HG03135 (cell line): ENCODE results near the gene MROH2A.
A peak's percentile ranks its signal among the peaks of the same experiment; 100 is the strongest.
"Not testable (repeated sequence)": the region's sequence is repeated elsewhere in the genome, so short reads cannot be mapped to it uniquely, and the experiment has no call there.

ENCODE experiments used
- ATAC-seq: cut with Tn5 transposase; IDR thresholded peaks from one replicate; pipeline ENCODE4 v1.9.1; 2021; ENCODE audit warnings: mild to moderate bottlenecking, moderate library complexity; ENCODE audit not compliant: unreplicated experiment

The MROH2A gene

DNA sequence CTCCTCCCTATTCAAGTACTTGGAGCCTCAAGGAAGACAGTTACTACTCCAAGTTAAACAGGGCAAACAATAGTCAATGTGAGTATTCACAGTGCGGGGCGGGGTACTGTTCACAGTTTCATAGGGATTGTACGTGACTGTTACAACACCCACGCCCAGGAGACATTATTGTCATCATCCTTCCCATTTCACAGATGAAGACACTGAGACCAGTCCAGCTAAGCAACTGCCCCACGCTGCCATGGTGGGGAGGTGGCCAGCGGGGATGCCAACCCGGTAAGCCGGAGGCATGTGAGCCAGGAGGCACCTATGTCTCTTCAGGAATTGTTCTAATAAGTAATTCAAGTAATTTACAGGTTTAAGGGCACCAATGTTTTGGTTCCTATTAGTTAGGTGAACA, 75.2 kb downstream of the MROH2A start:
- no peak for ATAC-seq

DNA sequence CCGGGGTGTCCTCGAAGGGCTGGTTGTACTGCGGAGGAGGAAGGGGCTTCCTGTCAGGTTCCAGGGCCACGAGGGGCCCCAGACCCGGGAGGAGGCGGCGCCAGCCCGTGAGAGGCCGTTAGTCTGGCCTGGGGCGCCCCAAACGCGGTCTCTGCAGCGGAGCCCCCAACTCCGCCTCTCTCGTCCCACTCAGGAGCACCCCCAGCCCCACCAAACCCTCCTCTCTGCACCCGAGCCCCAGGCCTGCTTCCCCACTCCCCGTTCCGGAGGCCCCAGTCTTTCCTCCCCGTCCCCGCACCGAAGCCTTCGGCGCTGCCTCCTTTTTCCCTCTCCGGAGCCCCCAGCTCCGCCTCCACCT, 75.7 kb downstream of the MROH2A start:
- ATAC-seq = peak; percentile 7

DNA sequence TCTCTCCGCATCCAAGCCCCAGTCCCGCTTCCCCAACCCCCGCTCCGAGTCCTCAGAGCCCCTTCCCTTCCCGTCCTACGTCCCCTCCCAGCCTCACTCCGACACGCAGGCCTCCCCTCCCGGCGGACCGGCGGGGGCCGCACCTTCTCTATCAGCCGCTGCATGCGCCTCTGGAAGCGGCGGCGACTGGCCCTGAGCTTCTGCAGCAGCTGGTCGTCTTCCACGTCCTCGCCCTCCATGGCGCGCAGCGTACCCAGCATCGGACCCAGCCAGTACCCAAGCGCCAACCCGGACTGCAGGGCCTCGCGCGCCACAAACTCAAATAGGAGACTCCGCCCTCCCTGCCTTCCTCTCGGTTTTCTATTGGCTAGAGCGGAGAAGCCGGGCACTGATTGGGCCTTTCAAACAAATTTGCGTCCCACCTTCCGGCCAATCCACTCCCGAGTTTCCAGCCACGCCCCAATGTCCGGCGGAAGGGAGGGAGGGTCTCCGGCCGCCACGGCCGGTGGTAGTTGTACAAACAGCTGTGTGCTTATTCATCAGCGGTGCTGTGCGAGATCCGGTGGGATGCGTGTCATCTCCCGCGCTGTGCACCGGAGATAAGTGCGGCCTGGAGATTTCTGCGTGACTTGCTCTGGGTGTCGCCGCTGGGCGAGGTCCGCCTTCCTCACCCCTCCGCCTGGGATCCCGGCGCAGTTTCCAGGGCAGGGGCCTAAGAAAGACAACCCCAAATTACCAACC, 76.3 kb downstream of the MROH2A start, which contains the start of gene HJURP:
HJURP (minus strand) TSS at position 295 of the 741 bp plus-strand sequence; CDS start at position 260, 35 bp downstream.
- peak; percentile 97 for ATAC-seq

DNA sequence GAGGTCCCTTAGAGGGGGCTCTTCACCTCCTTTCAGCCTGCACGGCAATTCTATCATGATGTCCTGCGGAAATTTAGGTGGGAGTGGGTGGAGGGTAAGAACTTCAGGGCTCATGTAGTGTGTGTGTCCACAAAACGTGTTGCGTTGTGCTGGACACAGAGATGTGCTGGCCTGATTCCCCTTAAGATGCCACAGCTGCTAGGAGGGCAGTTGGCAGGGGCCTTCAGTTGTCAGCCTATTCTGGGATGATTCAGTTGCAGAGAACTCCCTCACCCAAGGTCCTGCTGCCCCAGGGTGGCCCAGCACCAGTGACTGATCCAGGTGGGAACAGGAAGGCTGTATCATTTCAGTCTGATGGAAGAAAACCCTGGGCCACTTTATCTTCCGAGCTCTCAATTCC, 77.2 kb downstream of the MROH2A start:
- ATAC-seq = no peak

DNA sequence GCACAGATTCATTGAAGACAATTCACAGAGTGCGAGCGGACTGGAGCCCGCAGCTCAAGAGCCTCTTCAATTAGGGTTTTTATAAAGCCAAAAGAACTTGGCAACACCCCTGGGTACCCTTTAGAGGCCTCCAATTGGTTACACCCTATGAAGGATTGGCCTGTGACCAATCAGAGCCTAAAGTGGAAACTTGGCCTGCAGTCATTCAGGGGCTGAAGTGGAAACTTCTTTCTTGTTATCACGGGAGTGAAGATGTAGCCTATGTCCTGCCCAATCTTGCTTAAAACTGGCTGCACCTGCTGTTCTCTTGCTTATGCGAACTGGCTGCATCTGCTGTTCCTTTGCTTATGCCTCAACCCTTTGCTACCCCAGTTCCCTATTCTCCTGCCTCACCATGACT, 78.1 kb downstream of the MROH2A start:
- no peak for ATAC-seq

DNA sequence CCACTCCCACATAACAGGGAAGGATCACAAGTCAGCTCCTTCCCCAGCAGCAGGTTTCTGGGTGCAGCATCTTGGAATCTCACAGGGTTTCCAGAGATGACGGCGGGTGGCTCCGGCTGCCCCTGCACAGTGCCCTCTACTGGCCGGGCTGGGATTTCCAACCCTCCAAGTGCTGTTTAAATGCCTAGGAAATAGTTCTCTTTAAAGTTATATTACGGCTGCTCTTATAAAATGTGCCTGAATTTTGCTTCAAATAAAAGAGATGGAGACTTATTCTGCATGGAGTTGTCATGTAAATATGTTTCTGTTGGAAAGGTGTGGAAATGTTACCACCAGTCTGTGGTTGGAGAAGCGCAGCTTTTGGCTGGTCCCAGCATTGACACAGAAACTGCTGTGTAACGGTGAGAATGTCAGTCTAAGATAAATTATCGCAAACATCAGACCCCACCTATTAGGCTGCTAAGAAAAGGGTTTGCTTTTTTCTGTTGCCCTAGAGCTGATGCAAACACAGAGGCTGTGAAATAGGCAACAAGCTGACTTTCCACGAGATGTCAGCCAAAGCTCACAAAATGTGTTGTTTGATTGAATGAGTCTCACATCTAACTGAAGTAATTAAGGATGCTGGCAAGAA, 79.5 kb downstream of the MROH2A start:
- ATAC-seq = no peak

DNA sequence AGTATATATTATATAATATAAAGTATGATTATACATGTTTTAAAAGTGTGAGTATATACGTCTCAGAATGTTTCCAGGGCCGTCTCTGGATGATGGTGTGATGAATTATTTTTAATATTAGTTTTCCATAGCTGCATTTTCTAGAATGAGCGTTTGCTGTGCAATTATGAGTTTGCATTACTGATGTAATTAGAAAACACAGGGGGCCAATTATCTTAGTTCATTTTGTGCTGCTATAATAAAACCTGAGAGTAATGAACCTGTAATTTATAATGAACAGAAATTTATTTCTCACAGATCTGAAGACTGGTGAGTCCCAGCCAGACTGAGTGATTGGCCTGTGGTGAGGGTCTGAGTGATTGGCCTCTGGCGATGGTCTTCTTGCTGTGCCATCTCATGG, 80.2 kb downstream of the MROH2A start:
- no peak for ATAC-seq

DNA sequence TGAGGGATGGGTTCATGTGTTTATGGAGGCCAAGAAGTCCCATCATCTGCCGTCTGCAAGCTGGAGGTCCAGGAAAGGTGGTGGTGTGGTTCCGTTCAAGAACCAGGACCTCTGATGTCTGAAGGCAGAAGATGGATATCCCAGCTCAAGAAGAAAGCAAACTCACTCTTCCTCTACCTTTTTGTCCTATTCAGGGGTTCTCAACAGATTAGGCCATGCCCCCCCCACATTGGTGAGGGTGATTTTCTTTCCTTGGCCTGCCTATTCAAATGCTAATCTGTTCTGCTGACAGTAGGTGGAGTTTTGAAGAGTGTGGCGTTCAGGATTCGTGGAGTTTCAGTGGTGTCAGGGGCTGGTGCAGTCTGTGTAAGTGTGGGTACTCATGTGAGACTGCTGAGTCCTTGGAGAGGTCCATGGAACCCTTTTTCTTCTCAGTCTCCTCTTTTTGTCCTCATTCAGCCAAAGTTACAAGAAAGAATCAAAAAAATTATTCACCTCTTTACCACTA, 84.2 kb downstream of the MROH2A start:
- no peak for ATAC-seq

DNA sequence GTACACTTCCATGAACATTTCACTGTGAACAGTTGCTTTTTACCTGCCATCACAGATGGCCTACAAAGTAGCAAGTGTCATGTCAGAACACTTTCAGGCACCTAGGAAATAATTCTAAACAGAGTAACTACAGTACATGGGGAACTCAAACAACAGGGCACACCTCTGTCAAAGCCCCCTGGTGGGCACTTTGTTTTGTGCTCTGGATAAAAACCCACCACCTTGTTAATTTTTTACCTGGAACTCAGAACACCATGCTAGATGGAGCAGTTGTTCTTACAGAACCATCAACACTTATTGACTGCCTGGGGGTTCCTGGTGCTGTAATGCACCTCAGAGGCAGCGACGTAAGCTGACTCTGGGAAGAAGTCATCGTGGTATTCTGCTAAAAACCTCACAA, 87.7 kb downstream of the MROH2A start:
- ATAC-seq = no peak

DNA sequence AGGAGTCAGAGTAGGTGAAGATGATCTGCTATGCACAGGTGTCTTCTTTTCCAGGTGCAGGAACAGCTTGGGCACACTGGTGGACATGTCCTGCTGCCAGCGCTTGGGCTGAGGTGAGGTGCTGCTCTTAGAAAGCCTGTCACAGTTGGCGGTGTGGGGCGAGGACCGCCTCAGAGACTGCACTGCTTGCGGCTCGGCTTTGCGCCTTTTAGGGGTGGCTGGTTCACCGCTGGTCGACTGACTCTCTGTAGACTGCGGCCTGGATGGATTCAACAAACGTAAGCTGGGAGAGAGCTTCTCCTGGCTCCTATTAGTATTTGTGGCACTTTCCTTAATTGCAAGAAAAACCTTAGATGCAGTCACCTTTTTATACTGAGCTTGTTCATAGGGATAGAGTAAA, 88.3 kb downstream of the MROH2A start:
- ATAC-seq = no peak

DNA sequence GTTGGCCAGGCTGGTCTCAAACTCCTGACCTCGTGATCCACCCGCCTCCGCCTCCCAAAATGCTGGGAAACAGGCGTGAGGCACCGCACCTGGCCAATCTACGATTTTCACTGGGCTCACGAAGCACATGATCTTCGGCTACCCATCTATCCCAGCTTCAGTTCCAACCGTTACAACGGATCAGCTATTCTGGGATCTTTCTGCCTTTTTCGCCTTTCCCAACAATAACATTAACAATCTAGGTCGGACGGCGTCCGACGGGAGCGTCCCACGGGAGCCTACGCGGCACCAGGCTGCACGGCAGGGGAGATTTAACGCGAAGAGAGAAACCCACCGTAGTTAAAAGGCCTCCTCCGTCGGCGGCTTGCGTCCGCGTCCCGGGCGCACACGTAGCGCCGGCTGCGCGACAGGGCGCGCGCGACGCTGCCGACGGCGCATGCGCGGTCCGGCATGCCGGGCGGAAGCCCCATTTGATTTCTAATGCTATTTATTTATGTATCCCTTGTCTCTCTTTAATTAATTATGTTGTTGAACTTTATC, 89.9 kb downstream of the MROH2A start, which contains the start of gene MSL3B:
MSL3B (minus strand) TSS at position 394 of the 540 bp plus-strand sequence.
- ATAC-seq = no peak

DNA sequence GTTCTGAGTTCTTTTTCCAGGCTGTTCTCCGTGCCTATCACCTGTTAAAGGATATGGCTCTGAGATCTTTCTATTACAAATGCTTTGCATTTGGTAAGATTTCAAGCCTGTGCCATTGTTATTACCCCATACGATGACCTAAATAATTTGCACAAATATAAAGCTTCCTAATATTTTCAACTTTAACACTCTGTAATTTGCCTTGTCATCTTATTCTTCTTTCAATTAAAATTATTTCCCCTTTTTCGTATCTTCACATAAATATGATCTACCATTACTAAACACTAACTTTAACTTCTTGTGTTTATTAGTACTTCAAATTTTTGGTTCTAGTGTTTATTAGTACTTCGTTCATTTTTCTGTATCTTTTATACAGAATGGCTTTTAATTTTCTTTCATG, 93.3 kb downstream of the MROH2A start:
- no peak for ATAC-seq

DNA sequence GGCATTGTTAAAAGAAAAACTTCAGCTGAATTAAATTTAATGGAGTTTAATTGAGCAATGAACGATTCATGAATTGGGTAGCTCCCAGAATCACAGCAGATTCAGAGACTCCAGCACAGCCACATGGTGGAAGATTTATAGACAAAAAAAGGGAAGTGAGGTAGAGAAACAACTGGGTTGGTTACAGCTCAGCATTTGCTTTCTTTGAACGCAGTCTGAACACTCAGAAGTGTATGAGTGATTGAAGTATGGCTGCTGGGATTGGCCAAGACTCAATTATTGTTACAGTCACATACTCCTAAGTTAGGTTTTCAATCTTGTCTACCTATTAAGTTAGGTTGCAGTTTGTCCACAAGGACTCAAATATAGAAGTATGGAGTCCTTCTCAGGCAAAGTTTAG, 94.0 kb downstream of the MROH2A start:
- ATAC-seq = not testable (repeated sequence)

DNA sequence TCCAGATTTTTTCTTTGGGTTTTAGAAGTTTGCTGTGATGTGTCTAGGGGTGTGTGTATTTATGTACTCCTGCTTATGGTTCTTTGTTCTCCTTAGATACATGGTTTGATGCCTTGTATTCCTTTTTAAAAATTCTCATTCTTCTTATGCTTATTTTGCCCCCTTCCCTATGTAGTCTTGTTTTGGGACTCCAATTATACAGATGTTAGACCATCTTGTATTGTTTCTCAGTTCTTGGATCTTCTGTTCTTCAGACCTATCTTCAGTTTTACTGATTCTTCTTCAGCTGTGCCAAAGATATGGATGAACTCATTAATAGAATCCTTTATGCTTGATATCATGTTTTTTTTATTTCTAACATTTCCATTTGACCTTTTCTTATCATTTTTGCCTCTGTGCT, 104.2 kb downstream of the MROH2A start:
- no peak for ATAC-seq
